NCI-H1105 treated with DMSO at 0.1 percent for 48 hours (cell line): ENCODE measurements around the gene BTK.

ENCODE experiments used
- DNase-seq: peaks from one replicate; lab custom pipeline; 2025; lab: John Stamatoyannopoulos, UW

Gene BTK

GRCh38 chrX:101393530-101394305, 7.7 kb upstream of the BTK start:
- no peak for DNase-seq

DNA sequence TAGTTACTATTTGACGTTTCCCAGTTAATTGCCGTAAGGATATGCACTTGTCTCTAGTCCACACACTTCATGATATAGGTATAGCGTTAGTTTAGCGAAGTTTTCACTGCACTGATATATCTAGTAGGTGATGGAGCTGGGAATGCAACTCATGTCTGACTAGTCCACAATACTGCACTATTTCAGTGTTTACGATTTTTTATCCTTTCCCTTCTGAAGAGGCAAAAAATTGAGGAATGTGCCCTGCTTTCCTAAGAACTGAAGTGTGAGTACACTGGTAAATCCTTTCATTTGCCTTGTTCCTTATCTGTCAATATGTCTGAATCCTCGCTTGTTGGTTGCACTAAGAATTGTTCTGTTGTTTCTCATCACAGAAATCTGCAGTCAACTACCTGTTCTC, 5.8 kb upstream of the BTK start:
- DNase-seq: no peak

- DNase-seq: peak; percentile 88
Observed at GRCh38 chrX:101390664-101391525, 4.9 kb upstream of the BTK start, which contains the start of gene RPL36A. TSS of gene RPL36A (plus strand) at chrX:101391011. CDS start at chrX:101391044, 33 bp downstream.

- no peak for DNase-seq
Observed at GRCh38 chrX:101388604-101389003, 2.6 kb upstream of the BTK start.

DNA sequence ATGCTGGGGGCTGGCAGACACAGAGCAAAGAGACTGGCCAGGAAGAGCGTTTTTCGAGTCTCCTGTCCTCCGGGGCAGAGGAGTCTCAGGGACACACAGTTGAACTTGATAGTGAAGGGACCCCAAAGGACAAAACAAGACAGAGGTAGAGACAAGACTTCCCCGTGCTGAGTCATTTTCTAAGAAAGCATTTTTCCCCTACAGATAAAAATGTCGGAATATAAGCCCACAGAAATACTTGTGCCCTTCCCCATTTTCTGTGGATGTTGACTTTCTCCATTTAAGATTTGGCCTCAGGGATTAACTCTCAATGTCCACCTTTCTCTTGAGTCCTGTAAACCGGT, 523 bp upstream of the BTK start:
- DNase-seq: no peak

GRCh38 chrX:101385026-101385684, 836 bp downstream of the BTK start:
- DNase-seq: no peak

DNA sequence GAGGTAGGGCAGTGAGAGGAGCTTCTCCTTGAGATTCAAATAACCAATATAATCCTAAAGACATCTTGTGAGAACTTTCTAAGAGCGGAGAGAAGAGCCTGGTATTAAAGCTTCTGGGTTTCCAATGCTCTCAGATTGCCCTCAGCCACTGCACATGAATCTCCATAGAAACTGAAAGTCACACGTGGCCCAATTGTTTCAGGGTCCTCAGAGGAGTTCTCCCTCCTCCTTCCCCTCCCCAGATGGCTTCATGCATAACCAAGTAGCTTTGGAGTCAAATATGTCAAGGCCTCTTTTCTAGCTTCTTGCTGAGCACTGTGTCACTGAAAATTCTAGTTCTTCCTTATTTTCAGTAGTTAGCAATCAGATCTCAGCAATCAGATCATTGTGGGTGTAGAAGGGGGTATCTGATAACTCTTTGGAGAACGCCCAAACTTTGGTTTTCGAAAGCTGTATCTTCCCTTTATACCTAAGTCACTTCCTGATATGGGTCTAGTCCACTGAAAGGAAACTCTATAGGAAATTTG, 2.2 kb downstream of the BTK start:
- DNase-seq: no peak

DNA sequence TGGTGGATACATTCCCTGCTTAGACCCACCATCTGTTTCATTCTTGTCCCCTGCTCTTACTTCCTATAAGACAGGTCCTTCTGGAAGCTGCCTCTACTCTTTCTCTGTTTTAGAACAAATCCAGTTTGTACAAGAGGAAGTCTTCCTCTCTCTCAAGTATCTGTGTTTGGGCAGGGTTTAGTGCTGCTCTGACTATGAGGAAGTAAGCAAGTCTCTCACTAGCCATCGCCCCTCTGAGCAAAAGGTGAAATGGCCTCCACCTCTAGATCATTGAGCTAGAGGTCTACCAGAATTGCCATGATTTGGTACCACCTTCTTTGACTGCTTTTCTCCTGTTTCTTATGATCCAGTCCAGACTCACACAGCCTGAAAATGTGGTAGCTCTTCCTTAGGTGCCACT, 8.4 kb downstream of the BTK start:
- no peak for DNase-seq

DNA sequence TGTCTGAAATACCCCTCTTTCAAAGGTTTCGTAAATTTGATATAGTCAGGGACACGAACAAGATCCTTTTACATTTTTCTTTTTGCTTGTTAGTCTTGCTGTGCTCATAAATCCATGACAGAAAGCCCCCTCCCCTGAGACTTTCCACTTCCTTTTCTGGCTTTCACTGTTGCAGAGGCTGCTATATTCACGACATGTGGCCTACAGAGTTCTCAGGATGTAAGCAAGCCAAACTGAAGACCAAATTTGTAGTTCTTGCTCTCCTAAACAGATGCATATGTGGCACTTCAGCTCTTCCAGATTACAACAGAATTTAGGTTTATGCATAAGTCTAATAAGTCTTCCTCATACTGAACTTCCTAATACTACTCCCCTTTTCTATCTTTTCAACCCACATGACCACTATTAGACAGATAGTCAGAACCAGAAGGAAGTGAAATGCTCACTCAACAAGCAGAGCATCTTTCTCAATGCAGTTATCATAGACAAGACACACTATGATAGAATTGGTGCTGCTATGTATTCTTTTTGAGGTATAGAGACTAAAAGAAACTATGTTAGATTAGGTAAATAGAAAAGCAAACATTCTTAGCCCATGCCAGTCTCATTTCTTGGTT, 15.0 kb downstream of the BTK start:
- no peak for DNase-seq

- no peak for DNase-seq
Observed at GRCh38 chrX:101369687-101370086, 16.3 kb downstream of the BTK start.

GRCh38 chrX:101368800-101369199, 17.2 kb downstream of the BTK start:
- no peak for DNase-seq

- no peak for DNase-seq
Observed at GRCh38 chrX:101365301-101365795, 20.6 kb downstream of the BTK start.

DNA sequence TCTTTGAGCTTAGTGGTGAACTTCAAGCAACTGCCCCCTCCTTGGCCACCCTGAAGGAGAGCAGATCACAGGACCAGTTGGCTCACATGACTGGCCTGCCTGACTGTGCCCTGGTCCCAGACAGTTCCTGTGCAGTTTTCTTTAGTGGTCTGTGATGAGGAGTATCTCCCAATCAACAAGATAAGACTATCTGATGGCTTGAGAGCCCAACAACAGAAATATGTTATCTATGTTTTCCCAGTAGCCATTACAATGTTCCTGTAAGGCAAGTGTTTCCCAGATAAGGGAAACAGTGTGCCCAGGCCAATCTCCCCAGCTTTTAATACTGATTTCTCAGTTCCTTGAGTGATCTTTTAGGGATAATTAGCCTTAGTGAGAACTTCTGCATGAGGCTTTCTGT, 23.2 kb downstream of the BTK start:
- DNase-seq: no peak

- DNase-seq: no peak
Observed at GRCh38 chrX:101362116-101362515, 23.9 kb downstream of the BTK start.

GRCh38 chrX:101360390-101360789, 25.6 kb downstream of the BTK start:
- no peak for DNase-seq

DNA sequence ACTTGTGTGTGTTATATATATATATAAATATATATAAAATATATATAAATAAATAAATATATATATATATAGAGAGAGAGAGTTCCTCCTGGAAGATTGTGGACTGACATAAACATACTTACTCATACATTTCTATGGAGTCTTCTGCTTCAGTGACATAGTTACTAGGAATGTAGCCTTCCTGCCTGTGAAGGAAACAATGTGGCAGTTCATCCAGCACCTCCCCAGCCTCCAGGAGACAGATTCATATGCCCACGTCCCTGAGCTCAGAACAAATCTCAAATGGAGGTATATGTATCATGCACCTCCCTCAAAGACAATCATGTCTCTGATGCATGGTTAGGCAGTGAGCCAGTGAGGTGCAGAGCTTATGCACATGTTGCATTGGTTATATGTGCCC, 26.0 kb downstream of the BTK start:
- DNase-seq: no peak

DNA sequence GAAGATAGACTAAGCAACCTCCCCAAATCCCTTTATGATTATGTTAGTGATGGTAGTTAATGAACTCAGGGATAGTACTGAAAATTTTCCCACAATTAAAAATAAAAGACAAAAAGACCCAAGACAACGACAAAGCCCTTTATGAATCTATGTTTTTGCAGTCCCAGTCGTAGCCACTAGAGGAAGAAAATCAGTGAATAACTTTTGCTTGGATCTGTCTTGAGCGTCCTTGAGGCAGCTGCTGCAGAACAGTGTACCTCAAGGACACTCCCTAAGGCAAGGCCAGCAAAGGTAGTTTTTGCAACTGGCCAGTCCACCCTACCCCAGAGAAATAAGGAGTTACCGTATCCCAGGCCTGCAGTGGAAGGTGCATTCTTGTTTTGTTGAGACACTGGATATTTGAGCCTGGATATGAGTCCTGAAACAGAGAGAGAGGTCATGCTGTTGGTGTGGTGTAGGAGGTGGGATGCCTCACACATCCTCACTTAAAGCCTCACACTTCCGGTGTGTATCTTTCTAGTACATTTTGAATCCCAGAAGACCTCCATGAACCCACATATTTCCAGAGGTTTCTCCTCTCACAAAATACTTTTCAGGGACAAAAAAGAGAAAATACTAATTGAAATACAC, 28.7 kb downstream of the BTK start:
- no peak for DNase-seq

GRCh38 chrX:101349193-101349562, 36.8 kb downstream of the BTK start:
- DNase-seq: no peak

DNA sequence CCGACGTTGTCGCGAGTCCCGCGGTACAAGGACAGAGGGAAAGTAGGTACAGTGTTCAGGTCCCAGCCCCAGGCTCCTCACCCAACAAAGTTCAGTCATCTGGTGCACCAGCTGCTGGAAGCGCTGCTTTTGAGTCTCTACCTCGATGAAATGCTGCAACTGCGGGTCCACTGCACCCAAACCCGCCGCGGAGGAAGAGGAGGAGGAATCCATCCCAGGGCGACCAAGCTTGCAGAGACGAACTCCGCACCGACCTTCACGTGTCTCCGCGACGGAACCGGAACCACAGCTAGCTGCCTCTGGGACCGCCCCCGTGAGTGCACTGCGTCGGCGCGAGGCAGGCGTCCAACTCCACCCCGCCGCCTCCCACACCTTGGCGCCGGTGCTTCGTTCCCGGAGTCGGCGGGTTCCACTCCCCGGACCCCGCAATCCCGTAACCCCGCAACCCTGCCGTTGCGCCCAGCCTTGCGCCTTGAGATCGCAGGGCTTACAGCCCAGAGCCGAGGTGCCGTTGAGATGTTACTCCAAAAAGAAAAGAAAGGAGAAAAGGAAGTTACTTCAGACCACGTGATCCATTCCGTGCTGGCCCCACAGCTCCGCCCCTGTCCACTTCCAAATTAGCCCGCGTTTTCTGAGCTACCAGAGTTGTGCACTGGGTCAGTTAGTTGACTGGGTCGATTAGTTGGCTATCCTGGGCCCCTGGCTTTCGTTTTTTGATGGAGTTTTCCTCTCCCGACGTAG, 37.4 kb downstream of the BTK start, which contains the start of gene TIMM8A:
Gene TIMM8A (minus strand): TSS at position 291 of the 741 bp plus-strand sequence. CDS start 78 bp downstream, at position 213.
- DNase-seq: peak; percentile 53

- DNase-seq: no peak
Observed at GRCh38 chrX:101347859-101348451, 38.0 kb downstream of the BTK start.
